Loucy (cell line): Measurements from ENCODE around the gene CHST11.

Experiments used
- CTCF ChIP-seq: fragments of 200-600 bp; sonication (generic); conservative IDR thresholded peaks from 2 replicates; pipeline ENCODE4 v1.5.1; 2014; ENCODE audit warnings: mild to moderate bottlenecking, antibody characterized with exemption, low read length
- EZH2phosphoT487 ChIP-seq: fragments of 200-600 bp; IDR thresholded peaks from 2 replicates; pipeline ENCODE4 v1.6.1; 2018; ENCODE audit warnings: antibody characterized with exemption, mild to moderate bottlenecking, moderate library complexity, borderline replicate concordance

- TF ChIP-seq CTCF (no peak), EZH2phosphoT487 (no peak)
Measured at GRCh38 chr12:104631867-104632266, 175.1 kb downstream of the CHST11 start.
